NOMO-1 treated with dmso at 0.1 percent for 144 hours (cell line): ENCODE data around the gene TRPM3.

Source experiments
- DNase-seq: peaks from one replicate; lab custom pipeline; 2025; ENCODE audit not compliant: unreplicated experiment; lab: John Stamatoyannopoulos, UW

TRPM3 gene

DNA sequence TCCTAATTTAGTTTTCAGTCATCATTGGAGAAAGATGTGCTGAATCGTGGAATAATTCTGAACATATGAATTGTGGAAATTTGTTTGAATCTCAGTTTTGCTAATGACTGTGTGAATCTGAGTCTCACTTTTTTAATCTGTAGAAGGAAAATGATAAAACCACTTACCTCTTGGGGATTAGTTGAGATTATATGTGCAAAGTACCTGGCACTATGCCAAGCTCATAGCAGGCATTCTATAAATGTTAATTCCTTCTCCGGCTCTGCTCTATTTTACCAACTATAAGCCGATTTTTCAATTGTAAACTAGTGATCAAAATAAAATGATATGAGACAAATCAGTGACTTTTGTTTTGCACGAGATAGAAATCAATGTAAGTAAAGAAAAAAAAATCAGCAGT, 290.8 kb downstream of the TRPM3 start:
- DNase-seq, result no peak

GRCh38 chr9:70829591-70830265, 291.7 kb downstream of the TRPM3 start:
- DNase-seq, result no peak

- DNase-seq, result no peak
Measured at GRCh38 chr9:70826562-70826961, 294.9 kb downstream of the TRPM3 start.

DNA sequence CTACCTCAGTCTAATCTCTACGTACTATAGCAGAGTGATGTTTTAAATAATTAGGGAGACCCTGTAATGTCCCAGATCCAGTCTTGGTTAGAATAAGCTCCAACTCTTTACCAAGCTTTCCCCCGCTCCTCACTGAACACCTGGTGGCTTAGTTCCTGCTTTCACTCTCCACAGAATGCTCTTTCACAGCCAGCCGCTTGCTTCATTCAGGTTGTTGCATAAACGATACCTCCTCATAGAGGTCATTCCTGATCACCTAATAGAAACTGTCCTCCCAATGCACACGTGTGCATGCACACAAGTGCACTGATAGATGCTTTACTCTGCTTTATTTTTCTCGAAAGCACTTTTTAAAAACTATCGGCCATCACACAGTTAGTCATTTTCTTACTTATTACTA, 298.1 kb downstream of the TRPM3 start:
- DNase-seq, result no peak

DNA sequence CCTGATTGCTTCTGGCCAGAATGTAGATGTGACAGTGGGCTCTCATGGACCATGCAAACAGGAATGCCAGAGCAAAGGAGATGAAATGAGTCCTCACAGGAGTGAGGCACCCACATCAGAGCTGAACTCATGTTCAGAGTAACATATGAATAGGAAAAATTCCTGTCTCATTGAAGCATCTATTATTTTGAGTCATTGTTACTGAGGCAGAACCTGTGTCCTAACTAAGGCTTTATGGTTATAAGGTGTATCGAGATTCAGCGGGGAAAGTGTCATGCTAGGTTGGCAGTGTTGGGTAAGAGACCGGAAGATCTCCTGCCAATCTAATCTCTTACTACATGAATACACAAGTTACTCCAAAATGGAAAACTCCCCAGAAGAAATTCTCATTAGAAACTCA, 304.1 kb downstream of the TRPM3 start:
- no peak for DNase-seq

DNA sequence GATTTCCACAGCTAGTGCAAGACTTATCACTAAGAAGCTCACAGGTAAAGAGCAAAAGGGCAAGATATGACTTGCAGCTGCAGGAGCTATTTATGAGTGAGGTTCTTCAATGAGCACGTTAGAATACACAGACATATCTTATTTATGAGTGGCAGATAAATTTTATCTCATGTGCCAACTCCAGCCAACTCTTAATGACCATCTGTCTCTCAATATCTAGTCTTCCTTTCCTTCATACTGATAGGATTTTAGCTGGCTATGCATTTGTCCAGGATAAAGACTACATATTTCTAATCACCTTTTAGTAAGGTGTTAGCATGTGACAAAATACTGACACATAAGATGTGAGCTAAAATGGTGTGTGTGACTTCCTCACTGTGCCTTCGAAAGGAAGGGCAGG, 304.5 kb downstream of the TRPM3 start:
- no peak for DNase-seq

GRCh38 chr9:70816316-70816715, 305.1 kb downstream of the TRPM3 start:
- no peak for DNase-seq

GRCh38 chr9:70814597-70814996, 306.8 kb downstream of the TRPM3 start:
- DNase-seq, result no peak

DNA sequence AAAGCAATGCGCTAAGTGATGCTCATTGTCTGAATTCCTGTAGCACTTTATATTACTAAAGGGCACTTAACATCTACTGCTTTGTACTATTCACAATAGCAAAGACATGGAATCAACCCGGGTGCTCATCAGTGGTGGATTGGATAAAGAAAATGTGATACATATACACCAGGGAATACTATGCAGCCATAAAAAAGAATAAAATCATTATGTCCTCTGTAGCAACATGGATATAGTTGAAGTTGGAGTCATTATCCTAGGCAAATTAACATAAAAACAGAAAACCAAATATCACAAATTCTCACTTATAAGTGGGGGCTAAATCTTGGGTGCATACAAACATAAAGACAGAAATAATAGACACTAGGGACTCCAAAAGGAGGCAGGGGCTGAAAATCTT, 308.3 kb downstream of the TRPM3 start:
- no peak for DNase-seq

- DNase-seq, result no peak
Measured at GRCh38 chr9:70811638-70812037, 309.8 kb downstream of the TRPM3 start.

GRCh38 chr9:70806875-70807274, 314.5 kb downstream of the TRPM3 start:
- no peak for DNase-seq

DNA sequence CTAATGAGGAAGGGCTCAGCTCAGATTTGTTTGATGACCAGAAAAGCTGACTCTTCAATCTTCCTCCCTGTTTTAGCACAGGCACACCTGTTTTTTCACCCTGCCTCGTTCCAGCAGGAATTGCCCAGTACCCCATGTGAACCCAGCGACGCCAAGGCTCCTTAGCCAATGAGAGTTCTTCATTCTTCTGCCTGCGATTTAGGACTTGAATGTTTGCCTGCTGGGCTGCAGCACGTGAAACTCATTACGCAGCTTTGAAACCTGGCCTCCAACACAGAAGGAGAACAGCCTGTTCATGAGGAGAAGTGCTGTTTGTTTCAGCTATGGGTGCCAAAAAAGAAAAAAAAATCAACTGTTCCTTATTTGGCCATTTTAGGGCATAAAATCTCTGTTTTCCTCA, 315.5 kb downstream of the TRPM3 start:
- no peak for DNase-seq

GRCh38 chr9:70802758-70803436, 318.5 kb downstream of the TRPM3 start:
- DNase-seq, result no peak

DNA sequence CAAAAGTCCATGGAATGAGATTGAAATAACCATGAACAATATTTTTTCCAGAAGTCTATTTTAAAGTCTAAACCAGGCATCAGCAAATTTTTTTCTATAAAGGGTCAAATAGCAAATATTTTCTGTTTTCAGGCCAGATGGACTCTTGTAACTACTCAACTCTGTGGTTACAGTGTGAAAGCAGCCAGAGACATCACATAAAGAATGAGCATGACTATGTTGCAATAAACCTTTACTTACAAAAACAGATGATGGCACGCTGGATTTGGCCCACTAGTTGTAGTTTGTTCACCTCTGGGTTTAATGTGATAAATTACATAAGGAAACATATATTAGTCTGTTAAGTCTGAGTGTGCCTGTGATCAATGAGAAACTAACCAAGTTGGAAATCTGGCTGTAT, 319.2 kb downstream of the TRPM3 start:
- no peak for DNase-seq

- no peak for DNase-seq
Measured at GRCh38 chr9:70801181-70801829, 320.1 kb downstream of the TRPM3 start.

- no peak for DNase-seq
Measured at GRCh38 chr9:70798018-70798417, 323.4 kb downstream of the TRPM3 start.

DNA sequence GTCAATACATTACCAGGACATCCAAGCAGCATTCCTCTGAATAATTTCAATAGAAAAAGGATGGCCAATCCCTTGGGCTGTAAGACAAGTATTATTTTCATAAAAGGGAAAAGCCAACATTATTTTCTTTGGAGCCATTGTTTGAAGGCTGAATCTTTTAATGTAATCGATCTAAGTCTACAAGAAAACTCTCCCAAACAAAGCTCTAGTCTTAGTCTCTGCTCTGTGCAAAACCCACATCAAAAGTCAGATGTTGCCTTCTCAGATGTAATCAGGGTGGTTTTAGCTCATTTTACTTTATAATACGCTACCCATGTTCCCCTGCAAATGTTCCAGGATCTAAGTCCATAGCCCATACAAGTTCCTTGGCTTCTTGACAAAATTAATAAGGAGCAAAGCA, 325.6 kb downstream of the TRPM3 start:
- no peak for DNase-seq

DNA sequence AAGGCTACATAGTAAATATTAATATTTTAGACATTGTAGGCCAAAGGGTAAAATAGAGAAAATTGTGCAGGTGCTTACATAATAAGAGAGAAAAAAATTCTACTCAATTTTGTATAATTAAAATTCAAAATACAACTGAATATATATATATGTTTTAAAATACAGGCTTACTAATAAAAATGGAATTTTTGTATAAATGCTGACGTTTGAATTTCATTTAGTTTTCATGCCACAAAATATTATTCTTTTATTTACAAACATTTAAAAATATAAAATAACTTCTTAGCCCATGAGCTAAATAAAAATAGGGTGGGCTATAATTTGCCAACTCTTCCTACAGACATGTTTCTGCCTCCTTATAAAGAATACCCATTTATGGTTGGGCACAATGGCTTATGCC, 328.6 kb downstream of the TRPM3 start:
- no peak for DNase-seq

DNA sequence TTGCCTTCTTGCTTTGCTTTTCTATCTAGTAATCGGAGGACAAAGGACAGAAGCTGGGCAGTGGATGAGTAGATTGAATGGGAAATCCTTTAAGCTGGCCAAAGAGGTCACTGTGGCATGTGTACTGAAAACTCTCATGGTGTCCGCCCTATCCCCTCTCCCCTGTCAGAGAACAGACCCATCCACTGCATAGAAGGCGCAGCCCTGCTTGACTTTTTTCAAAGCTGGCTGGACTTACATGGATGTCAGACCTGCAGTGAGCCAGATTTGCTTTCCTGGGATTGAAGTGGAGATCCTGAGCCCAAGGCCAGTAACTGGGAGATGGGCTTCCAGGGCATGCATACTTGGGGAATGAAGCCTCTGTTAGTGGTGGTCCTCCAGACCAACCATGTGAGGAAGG, 329.5 kb downstream of the TRPM3 start:
- DNase-seq, result no peak

DNA sequence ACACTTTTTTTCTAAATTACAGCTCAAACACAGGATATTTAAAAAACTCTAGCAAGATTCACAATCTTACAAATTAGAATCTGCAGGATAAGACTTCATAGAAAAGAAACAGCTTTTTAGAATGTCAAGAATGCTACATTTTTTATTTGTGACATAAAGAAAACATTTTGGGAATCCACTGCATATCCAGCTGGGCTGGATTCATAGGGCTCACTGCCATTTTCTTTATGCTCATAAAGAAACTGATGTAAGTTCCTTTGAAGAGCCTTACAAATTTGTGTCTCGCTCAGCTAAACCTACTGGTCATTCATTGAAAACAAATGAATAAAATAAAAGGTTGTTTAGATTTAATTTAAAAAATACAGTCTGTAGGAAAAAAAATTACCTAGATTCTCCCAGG, 332.3 kb downstream of the TRPM3 start:
- no peak for DNase-seq

GRCh38 chr9:70784456-70784855, 337.0 kb downstream of the TRPM3 start:
- DNase-seq, result no peak

GRCh38 chr9:70778568-70778967, 342.9 kb downstream of the TRPM3 start:
- no peak for DNase-seq
